CD14-positive monocyte (primary cell): Measurements from ENCODE around the gene PPM1H. TPM values are rescaled to one million over a fixed set of nuclear protein-coding genes. Genes with fewer than 3 reads are reported as not detected.

ENCODE experiments used
- DNase-seq, 3 donors: peaks; one replicate each; pipeline ENCODE4 v3.0.0-alpha.2; 2011 to 2022
- H2AFZ ChIP-seq: 2 replicates; pipeline ENCODE4 v1.6.0; 2012; ENCODE audit warnings: mild to moderate bottlenecking, low read depth, low read length, inconsistent platforms; ENCODE audit not compliant: insufficient read depth, poor library complexity, severe bottlenecking
- H3K27ac ChIP-seq, 2 donors: 1 replicate in 1 of 2; 2 replicates in 1 of 2; pipeline ENCODE4 v1.5.1; 2012 to 2013; ENCODE audit warnings: low read length in 2 of 2, control low read depth in 1 of 2, inconsistent platforms in 1 of 2, low read depth in 1 of 2, mild to moderate bottlenecking in 1 of 2
- H3K27me3 ChIP-seq, 2 donors: one replicate each; pipeline versions ENCODE4 v1.6.0 to v1.6.1; 2011 to 2013; ENCODE audit warnings: low read length in 2 of 2; ENCODE audit not compliant: control insufficient read depth in 2 of 2, insufficient read depth in 2 of 2
- H3K36me3 ChIP-seq, 2 donors: replicated peaks in 1 of 2; 1 replicate in 1 of 2; 2 replicates in 1 of 2; pipeline versions ENCODE4 v1.5.1 to v1.6.1; 2012 to 2013; ENCODE audit warnings: low read length in 2 of 2, control low read depth in 1 of 2, inconsistent platforms in 1 of 2, mild to moderate bottlenecking in 1 of 2; ENCODE audit not compliant: insufficient read depth in 2 of 2, control insufficient read depth in 1 of 2
- H3K4me1 ChIP-seq, 2 donors: 1 replicate in 1 of 2; 2 replicates in 1 of 2; pipeline versions ENCODE4 v1.5.1 to v1.6.1; 2012 to 2013; ENCODE audit warnings: low read length in 2 of 2, control low read depth in 1 of 2, inconsistent platforms in 1 of 2, mild to moderate bottlenecking in 1 of 2, moderate library complexity in 1 of 2; ENCODE audit not compliant: insufficient read depth in 2 of 2, control insufficient read depth in 1 of 2
- H3K4me2 ChIP-seq: replicated peaks from 2 replicates; pipeline ENCODE3; 2012; ENCODE audit warnings: low read length, moderate library complexity, mild to moderate bottlenecking; ENCODE audit not compliant: poor library complexity, severe bottlenecking; ENCODE audit errors: extremely low read depth
- H3K4me3 ChIP-seq, 3 experiments: fragments of 200-600 bp in 1 of 3; sonication (generic) in 1 of 3; replicated peaks in 1 of 3; 1 replicate in 2 of 3; 2 replicates in 1 of 3; pipeline ENCODE4 v1.5.1; 2011 to 2013; ENCODE audit warnings: low read length in 3 of 3, mild to moderate bottlenecking in 3 of 3, control low read depth in 2 of 3, low read depth in 2 of 3, inconsistent platforms in 1 of 3, moderate library complexity in 1 of 3
- H3K79me2 ChIP-seq: 2 replicates; pipeline ENCODE4 v1.6.0; 2012; ENCODE audit warnings: mild to moderate bottlenecking, control low read depth, inconsistent platforms, low read length, moderate library complexity; ENCODE audit not compliant: insufficient read depth
- H3K9ac ChIP-seq: 2 replicates; pipeline ENCODE4 v1.6.0; 2017; ENCODE audit warnings: low read length, mild to moderate bottlenecking; ENCODE audit not compliant: insufficient read depth, poor library complexity, severe bottlenecking
- H3K9me3 ChIP-seq, 2 donors: replicated peaks in 1 of 2; 1 replicate in 1 of 2; 2 replicates in 1 of 2; pipeline versions ENCODE4 v1.5.1 to v1.6.1; 2012 to 2013; ENCODE audit warnings: low read length in 2 of 2, control low read depth in 1 of 2; ENCODE audit not compliant: control insufficient read depth in 1 of 2, insufficient read depth in 1 of 2
- H4K20me1 ChIP-seq: 2 replicates; pipeline ENCODE4 v1.6.0; 2012; ENCODE audit warnings: mild to moderate bottlenecking, low read length, control low read depth, moderate library complexity; ENCODE audit not compliant: insufficient read depth
- H3K27ac Mint-ChIP-seq, 7 donors: one replicate each; pipeline ENCODE4 v1.8.0; 2020; ENCODE audit warnings: mild to moderate bottlenecking in 7 of 7, mixed read lengths in 7 of 7, moderate library complexity in 6 of 7, inconsistent platforms in 2 of 7
- H3K27me3 Mint-ChIP-seq, 3 donors: one replicate each; pipeline ENCODE4 v1.8.0; 2021 to 2022; ENCODE audit warnings: low read depth in 3 of 3, mild to moderate bottlenecking in 3 of 3, mixed read lengths in 3 of 3, moderate library complexity in 3 of 3, inconsistent platforms in 1 of 3
- H3K36me3 Mint-ChIP-seq, 2 donors: one replicate each; pipeline ENCODE4 v1.8.0; 2020; ENCODE audit warnings: mixed read lengths in 2 of 2, inconsistent platforms in 1 of 2, mild to moderate bottlenecking in 1 of 2
- H3K4me1 Mint-ChIP-seq: one replicate; pipeline ENCODE4 v1.8.0; 2020; ENCODE audit warnings: mild to moderate bottlenecking, mixed read lengths
- H3K4me3 Mint-ChIP-seq, 2 donors: one replicate each; pipeline ENCODE4 v1.8.0; 2020; ENCODE audit warnings: mild to moderate bottlenecking in 2 of 2, mixed read lengths in 2 of 2, moderate library complexity in 1 of 2
- H3K9me3 Mint-ChIP-seq, 7 donors: one replicate each; pipeline ENCODE4 v1.8.0; 2020 to 2022; ENCODE audit warnings: mixed read lengths in 7 of 7, mild to moderate bottlenecking in 6 of 7, moderate library complexity in 6 of 7, inconsistent platforms in 2 of 7
- WGBS: methylation state at CpG from one replicate; pipeline ENCODE4 v1.1.5; 2013; ENCODE audit warnings: missing lambda C conversion rate; ENCODE audit not compliant: insufficient coverage; 5-methylcytosine and 5-hydroxymethylcytosine counted together
- intact Hi-C, 2 donors: fragments of 100-400 bp; cut with micrococcal nuclease; formaldehyde crosslinking; loops; one replicate each; pipeline versions ENCODE4 v1.15.0 to v1.15.1; 2023
- polyA plus RNA-seq, 3 donors: library from polyadenylated mRNA; depleted of rRNA in 1 of 3; unstranded in 2 of 3; stranded (reverse) in 1 of 3; fragments of 300-500 nt in 2 of 3; fragments of >200 nt in 1 of 3; fragmentation: Illumina TruSeq in 2 of 3; gene quantifications; 1 replicate in 2 of 3; 2 replicates in 1 of 3; pipeline ENCODE4 v1.2.3, GENCODE V29; 2012 to 2021
- TF ChIP-seq, protein P1 (sequence below): fragments of 200-600 bp; IDR thresholded peaks from one replicate; pipeline ENCODE4 v1.8.0; 2022; ENCODE audit warnings: antibody characterized with exemption, mild to moderate bottlenecking

PPM1H gene
- polyA plus RNA-seq, 3 donors, result 1.5 to 2.8 (median 1.9) TPM

DNA sequence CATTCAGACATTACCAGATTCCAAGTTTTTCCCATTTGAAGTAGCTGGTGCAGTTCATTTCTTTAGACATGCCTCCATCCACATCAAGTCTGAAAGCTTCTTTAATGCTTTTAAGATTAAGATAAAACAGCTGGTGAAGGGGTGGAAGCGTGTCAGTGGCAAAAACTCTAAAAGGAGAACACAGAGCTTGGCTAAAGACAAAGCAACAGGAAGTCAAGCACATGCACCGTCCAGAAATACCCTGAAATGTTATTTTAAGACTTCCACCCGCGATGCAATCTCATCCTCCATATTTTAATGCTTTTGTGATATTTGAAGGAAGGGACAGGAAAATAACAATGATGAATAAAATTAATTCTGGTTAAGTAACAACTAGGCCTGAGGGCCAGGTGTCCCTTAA, 31.8 kb downstream of the PPM1H start:
- Histone ChIP-seq H3K27me3 (no peaks in the 10 kb centered on the region), H3K4me2 (peak overlapping the region; percentile 19), H3K79me2 (no peaks in the 10 kb centered on the region), H3K4me3 (peak overlapping the region in 1 of 3 experiments; percentile 21), H3K9me3 (no peaks in the 10 kb centered on the region), H3K36me3 (no peaks in the 10 kb centered on the region), H3K4me1 (peaks cover 38 to 41% of the 10 kb centered on the region in 2 donors), H3K27ac (peak overlapping the region in 1 of 2 donors; percentile 62), H3K9ac (no peak overlapping the region), H2AFZ (peak overlapping the region; percentile 4), H4K20me1 (no peaks in the 10 kb centered on the region)
- Mint-ChIP-seq H3K36me3 (no peaks in the 10 kb centered on the region), H3K4me3 (no peak overlapping the region), H3K9me3 (peaks cover 0 to 2% (median 0%) of the 10 kb centered on the region in 7 donors), H3K27me3 (no peaks in the 10 kb centered on the region), H3K27ac (peak overlapping the region in 6 of 7 donors; percentile 31 to 64 (median 46)), H3K4me1 (peaks cover 36% of the 10 kb centered on the region)
- peak in 2 of 3 donors; percentile 25 to 28 for DNase-seq
- TF ChIP-seq, protein P1, sequence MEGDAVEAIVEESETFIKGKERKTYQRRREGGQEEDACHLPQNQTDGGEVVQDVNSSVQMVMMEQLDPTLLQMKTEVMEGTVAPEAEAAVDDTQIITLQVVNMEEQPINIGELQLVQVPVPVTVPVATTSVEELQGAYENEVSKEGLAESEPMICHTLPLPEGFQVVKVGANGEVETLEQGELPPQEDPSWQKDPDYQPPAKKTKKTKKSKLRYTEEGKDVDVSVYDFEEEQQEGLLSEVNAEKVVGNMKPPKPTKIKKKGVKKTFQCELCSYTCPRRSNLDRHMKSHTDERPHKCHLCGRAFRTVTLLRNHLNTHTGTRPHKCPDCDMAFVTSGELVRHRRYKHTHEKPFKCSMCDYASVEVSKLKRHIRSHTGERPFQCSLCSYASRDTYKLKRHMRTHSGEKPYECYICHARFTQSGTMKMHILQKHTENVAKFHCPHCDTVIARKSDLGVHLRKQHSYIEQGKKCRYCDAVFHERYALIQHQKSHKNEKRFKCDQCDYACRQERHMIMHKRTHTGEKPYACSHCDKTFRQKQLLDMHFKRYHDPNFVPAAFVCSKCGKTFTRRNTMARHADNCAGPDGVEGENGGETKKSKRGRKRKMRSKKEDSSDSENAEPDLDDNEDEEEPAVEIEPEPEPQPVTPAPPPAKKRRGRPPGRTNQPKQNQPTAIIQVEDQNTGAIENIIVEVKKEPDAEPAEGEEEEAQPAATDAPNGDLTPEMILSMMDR, result no peak
- intact Hi-C loops, result no loop called here
- no CpG with 5 or more reads among the region's 4 CpGs for WGBS

DNA sequence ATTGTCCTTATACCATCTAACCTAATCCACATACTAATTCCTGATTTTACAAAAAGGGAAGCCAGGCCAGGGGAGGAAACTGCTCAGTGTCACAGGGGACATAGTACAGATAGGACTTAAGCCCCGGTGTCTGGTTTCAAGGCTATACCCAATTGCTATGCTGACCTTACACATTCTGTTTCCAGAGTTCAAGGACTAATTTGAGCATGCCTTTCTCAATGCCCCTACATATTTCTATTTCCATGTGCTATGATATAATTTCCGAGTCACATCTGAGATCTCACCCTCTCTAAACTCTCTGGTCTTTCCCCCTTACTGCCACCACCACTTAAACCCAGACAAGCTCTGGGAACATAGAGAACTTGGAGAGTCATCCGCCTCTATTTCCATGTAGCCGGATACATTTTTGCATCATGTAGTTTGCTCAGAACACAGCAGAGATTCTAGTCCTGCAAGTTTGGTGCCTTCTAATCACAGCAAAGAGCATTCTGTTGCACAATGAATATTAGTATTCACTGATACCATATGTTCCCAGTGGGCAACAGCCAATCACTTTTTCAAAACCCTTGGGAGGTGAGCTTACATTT, 34.2 kb downstream of the PPM1H start:
- Mint-ChIP-seq H3K27ac (peak overlapping the region in 1 of 7 donors; percentile 72), H3K4me1 (peaks cover 43% of the 10 kb centered on the region), H3K4me3 (no peak overlapping the region), H3K9me3 (peaks cover 0 to 7% (median 2%) of the 10 kb centered on the region in 7 donors), H3K27me3 (peaks cover 0 to 4% (median 0%) of the 10 kb centered on the region in 3 donors), H3K36me3 (peaks cover 0 to 2% of the 10 kb centered on the region in 2 donors)
- Histone ChIP-seq H3K9me3 (no peaks in the 10 kb centered on the region), H4K20me1 (no peaks in the 10 kb centered on the region), H2AFZ (no peak overlapping the region), H3K27me3 (no peaks in the 10 kb centered on the region), H3K4me2 (no peak overlapping the region), H3K27ac (no peak overlapping the region), H3K9ac (no peak overlapping the region), H3K4me1 (peaks cover 44 to 48% of the 10 kb centered on the region in 2 donors), H3K36me3 (no peaks in the 10 kb centered on the region), H3K79me2 (no peaks in the 10 kb centered on the region), H3K4me3 (no peak overlapping the region)
- peak in 2 of 3 donors; percentile 14 to 23 for DNase-seq
- WGBS, result 100% methylated on average over 3 of the region's 4 CpGs
- TF ChIP-seq, protein P1, result no peak
- intact Hi-C loops, result no loop called here
